Bronchial epithelial cell (primary cell): ENCODE results near the gene NRIP1. TPM values are rescaled to one million over a fixed set of nuclear protein-coding genes. Genes with fewer than 3 reads are reported as not detected.

ENCODE experiments used
- DNase-seq: peaks from one replicate; pipeline ENCODE4 v3.0.0-alpha.2; 2010; ENCODE audit warnings: low read depth
- FAIRE-seq: peaks from 2 replicates; lab custom pipeline; 2011; peaks lifted over from hg19 to GRCh38; lab: Jason Lieb, UNC
- H3K27me3 ChIP-seq: 2 replicates; pipeline ENCODE4 v1.5.1; 2011; ENCODE audit warnings: low read length; ENCODE audit not compliant: control insufficient read depth, insufficient read depth
- H3K36me3 ChIP-seq: 2 replicates; pipeline ENCODE4 v1.5.1; 2011; ENCODE audit warnings: low read length; ENCODE audit not compliant: control insufficient read depth, insufficient read depth
- H3K4me3 ChIP-seq: 2 replicates; pipeline ENCODE4 v1.5.1; 2011; ENCODE audit warnings: mild to moderate bottlenecking, low read depth, low read length, control low read depth
- CTCF ChIP-seq: IDR thresholded peaks from 2 replicates; pipeline ENCODE4 v1.5.1; 2011; ENCODE audit warnings: mild to moderate bottlenecking, moderate library complexity, low read length, control low read depth, inconsistent platforms; ENCODE audit not compliant: insufficient read depth, severe bottlenecking
- total RNA-seq: library from RNA; depleted of rRNA; stranded (reverse); fragments of >200 nt; gene quantifications from 2 replicates; pipeline ENCODE4 v1.2.1, GENCODE V29; 2014

NRIP1 gene
- total RNA-seq, 1 donor from 2014 or later: 64.0 TPM

- DNase-seq: no peak
- no peak for TF ChIP-seq CTCF
- FAIRE-seq: no peak
- Histone ChIP-seq H3K4me3 (no peak overlapping the region), H3K27me3 (no peaks in the 10 kb centered on the region), H3K36me3 (no peaks in the 10 kb centered on the region)
Observed at GRCh38 chr21:15061279-15061678, 3.5 kb downstream of the NRIP1 start.

- H3K27me3 ChIP-seq: no peaks in the 10 kb centered on the region
- no peaks in the 10 kb centered on the region for H3K36me3 ChIP-seq
- TF ChIP-seq CTCF: no peak
- H3K4me3 ChIP-seq: no peak overlapping the region
- DNase-seq (peak; percentile 43), FAIRE-seq (no peak)
Observed at GRCh38 chr21:15060543-15061175, 4.1 kb downstream of the NRIP1 start.

- H3K36me3 ChIP-seq: no peaks in the 10 kb centered on the region
- H3K4me3 ChIP-seq: no peak overlapping the region
- no peak for FAIRE-seq
- no peak for DNase-seq
- no peaks in the 10 kb centered on the region for H3K27me3 ChIP-seq
- no peak for TF ChIP-seq CTCF
Observed at GRCh38 chr21:15059397-15059796, 5.4 kb downstream of the NRIP1 start.

GRCh38 chr21:15058854-15059263 is 5.9 kb downstream of the NRIP1 start:
- no peak for FAIRE-seq
- no peaks in the 10 kb centered on the region for H3K27me3 ChIP-seq
- H3K4me3 ChIP-seq: no peak overlapping the region
- peak; percentile 45 for DNase-seq
- no peak for TF ChIP-seq CTCF
- H3K36me3 ChIP-seq: no peaks in the 10 kb centered on the region

GRCh38 chr21:15057285-15057684 is 7.5 kb downstream of the NRIP1 start:
- no peak for TF ChIP-seq CTCF
- H3K4me3 ChIP-seq: no peak overlapping the region
- no peaks in the 10 kb centered on the region for H3K36me3 ChIP-seq
- no peak for FAIRE-seq
- H3K27me3 ChIP-seq: no peaks in the 10 kb centered on the region
- no peak for DNase-seq

- H3K4me3 ChIP-seq: no peak overlapping the region
- DNase-seq: no peak
- no peak for FAIRE-seq
- H3K36me3 ChIP-seq: no peaks in the 10 kb centered on the region
- no peak for TF ChIP-seq CTCF
- no peaks in the 10 kb centered on the region for H3K27me3 ChIP-seq
Observed at GRCh38 chr21:15054606-15055239, 10.1 kb downstream of the NRIP1 start.
